GM18511 (cell line): Measurements from ENCODE around the gene KRTAP4-1.
"Not testable (repeated sequence)": the region's sequence is repeated elsewhere in the genome, so short reads cannot be mapped to it uniquely, and the experiment has no call there.

ENCODE experiments used
- ATAC-seq: cut with Tn5 transposase; IDR thresholded peaks from one replicate; pipeline ENCODE4 v1.9.1; 2021; ENCODE audit warnings: mild to moderate bottlenecking, moderate library complexity; ENCODE audit not compliant: unreplicated experiment

Gene KRTAP4-1

DNA sequence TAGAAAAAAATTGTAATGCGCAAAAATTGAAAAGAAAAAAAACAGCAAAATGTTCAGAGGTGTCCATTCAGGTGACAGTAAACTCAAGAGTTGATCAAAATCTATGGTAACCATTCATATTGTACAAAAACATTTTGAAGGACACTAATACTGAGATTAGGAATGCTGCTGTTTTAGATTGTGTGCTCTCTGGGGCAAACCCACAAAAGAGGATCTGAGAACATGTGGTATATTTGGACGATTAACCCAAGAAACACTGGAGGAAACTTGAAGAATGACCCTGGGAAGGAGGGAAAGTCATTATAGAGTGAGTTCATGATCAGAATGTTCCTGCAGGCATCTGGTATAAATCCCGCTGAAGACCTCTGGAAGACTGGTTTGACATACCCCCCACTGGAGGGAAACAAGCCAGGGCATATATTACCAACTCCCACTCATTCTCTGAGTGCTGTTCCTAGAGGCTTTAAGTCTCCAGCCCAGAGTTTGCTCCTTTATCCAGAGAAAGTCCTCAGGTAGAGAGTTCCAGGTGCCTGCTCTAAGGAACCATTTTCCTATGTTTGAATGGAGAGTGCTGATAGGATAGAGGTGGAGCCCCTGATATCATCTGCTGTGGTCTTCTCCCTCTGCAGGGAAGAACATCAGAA lies 7.8 kb downstream of the KRTAP4-1 start:
- ATAC-seq: no peak

DNA sequence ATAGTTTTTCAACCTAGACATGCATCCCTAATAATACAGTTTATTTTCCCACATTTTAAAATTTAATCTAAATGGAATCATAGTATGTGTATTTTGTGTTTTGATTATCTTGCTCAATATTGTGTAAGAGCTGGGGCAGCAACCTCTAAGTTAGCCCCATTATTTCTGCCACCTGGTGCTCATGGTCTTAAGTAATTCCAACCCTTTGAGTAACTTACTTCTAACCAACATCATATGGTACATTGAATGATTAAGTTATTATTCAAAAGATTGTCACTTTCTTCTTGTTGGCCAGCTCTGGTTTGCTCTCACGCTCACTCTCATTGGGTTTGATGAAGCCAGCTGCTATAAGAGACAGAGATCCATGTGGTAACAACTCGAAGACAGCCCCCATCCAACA lies 12.8 kb downstream of the KRTAP4-1 start:
- no peak for ATAC-seq

DNA sequence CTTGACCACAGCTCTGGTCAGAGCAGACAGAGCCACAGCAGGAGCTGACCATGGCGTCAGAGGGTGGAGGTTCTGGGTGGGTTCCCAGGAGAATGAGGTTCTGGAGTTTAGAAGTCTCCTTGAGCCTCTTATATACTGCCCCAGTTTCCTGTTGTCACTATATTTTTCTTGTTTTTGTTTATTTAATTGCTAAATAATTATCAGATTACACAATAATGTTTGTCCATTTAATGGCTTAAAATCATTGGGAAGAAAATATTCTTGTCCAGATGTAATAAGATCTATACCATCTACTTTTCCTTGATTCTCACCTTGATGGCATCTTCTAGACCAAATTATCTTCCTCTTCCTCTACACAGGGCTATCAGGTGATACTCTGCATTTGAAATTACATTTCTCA lies 16.6 kb downstream of the KRTAP4-1 start, which contains the start of gene KRTAP4-3:
TSS of gene KRTAP4-3 (minus strand) at position 101 of the 400 bp plus-strand sequence. CDS start at position 52, 49 bp downstream.
- ATAC-seq: no peak

DNA sequence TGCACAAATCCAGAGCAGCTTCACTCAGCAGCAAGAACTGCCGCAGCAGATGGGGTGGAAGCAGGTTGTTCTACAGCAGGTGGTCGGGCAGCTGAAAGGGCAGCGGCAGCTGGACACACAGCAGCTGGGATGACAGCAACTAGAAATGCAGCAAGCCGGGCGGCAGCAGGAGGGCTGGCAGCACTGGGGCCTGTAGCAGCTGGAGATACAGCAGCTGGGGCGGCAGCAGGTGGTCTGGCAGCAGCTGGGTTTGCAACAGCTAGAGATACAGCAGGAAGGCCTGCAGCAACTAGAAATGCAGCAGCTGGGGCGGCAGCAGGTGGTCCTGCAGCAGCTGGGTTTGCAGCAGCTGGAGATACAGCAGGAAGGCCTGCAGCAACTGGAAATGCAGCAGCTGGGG lies 17.1 kb downstream of the KRTAP4-1 start:
- no peak for ATAC-seq

DNA sequence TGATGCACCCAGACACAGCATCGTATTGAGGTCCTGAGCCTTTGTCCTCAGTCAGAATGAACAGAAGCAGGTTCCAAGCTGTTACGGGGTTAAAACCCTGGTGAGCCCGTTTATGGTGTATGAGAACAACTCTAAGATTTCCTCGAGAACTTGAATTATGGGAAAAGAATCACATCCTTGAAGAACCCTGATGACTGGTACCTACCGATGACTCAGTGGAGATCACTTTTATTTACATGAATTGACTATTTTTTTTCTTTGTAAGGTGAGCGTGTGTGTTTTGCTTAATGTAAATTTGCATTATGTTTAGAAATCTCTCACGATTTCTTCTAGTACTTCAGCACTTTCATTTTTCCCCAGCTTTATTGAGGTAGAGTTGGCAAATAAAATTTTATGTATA lies 20.9 kb downstream of the KRTAP4-1 start:
- no peak for ATAC-seq

DNA sequence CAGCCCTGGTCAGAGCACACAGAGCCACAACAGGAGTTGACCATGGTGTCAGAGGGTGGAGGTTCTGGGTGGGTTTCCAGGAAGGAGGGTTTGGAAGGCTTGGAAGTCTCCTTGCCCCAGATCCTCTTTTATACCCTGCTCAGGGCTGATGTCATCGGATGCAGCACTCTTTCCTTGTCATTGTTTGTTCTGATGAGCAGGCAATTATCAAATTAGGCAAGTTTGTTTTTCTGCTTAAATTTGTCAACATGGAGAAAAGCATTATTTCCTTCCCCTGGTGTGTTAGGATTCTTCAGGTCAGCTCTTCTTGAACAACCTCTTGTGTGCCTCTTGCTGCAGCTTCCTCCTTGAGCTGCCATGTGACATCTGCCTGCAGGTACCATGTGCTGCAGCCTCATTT lies 24.1 kb downstream of the KRTAP4-1 start, which contains the start of gene KRTAP4-4:
TSS of gene KRTAP4-4 (minus strand) at position 101 of the 400 bp plus-strand sequence. CDS start at position 44, 57 bp downstream.
- ATAC-seq: no peak

DNA sequence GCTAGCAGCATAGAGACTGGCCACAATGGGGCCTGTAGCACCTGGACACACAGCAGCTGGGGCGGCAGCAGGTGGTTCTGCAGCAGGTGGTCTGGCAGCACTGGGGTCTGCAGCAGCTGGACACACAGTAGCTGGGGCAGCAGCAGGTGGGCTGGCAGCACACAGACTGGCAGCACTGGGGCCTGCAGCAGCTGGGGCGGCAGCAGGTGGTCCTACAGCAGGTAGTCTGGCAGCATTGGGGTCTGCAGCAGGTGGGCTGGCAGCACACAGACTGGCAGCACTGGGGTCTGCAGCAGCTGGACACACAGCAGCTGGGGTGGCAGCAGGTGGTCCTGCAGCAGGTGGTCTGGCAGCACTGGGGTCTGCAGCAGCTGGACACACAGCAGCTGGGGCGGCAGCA lies 24.5 kb downstream of the KRTAP4-1 start:
- not testable (repeated sequence) for ATAC-seq

DNA sequence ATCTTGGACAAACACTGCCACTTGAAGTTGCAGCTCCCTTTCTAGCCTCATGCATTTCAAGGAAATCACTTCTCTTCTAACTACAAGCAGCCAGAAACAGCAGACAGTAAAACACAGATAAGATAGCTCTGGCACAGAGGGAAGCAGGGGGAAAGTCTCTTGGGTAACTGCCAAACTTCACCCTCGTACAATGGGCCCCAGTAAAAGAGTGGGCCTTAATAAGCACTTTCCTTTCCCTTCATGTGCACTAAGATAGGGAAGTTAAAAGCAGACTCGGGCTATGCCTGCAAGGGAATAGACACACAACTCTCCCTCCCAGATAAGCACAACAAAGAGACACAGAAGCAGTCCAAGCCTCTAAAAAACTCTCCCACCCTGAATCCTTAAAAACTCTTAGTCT lies 30.9 kb downstream of the KRTAP4-1 start:
- ATAC-seq: no peak

DNA sequence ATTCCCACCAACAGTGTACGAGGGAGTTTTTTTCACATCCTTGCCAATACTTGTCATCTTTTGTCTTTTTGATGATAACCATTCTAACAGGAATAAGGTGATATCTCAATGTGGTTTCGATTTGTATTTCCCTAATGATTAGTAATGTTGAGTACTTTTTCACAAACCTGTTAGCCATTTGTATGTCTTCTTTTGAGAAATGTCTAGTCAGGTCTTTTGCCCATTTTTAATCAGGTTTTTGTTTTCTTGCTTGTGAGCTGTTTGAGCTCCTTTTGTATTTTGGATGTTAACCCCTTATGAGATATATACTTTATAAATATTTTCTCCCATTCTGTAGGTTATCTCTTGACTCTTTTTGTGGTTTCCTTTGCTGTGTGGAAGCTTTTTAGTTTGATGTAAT lies 33.2 kb downstream of the KRTAP4-1 start:
- no peak for ATAC-seq

DNA sequence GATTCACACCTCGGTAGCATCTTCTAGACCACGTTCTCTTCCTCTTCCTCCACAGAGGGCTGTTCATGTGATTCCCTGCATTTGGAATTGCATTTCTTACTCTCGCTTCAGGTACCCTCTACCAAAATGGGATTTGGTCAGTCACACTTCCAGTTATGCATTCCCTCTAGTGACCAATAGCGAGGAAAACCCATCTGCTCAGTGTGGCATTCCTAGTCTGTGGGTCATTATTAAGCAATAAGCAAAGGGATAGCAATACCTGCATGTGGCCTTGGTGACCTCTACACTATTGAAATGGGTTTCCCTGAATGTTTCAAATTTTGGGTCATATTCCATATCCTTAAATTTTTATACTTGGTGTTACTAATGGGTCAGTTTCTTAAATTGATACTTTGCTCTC lies 34.7 kb downstream of the KRTAP4-1 start:
- no peak for ATAC-seq

DNA sequence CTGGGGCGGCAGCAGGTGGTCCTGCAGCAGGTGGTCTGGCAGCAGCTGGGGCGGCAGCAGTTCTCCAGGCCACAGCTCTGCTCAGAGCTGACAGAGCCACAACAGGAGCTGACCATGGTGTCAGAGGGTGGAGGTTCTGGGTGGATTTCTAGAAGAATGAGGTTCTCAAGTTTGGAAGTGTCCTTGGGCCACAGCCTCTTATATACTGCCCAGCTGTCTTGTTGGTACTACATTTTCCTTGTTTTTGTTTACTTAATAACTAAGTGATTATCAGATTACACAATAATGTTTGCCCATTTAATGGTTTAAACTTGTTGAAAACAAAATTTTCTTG lies 35.1 kb downstream of the KRTAP4-1 start, which contains the start of gene KRTAP4-5:
TSS of gene KRTAP4-5 (minus strand) at position 174 of the 334 bp plus-strand sequence. CDS start at position 116, 58 bp downstream.
- ATAC-seq: no peak

DNA sequence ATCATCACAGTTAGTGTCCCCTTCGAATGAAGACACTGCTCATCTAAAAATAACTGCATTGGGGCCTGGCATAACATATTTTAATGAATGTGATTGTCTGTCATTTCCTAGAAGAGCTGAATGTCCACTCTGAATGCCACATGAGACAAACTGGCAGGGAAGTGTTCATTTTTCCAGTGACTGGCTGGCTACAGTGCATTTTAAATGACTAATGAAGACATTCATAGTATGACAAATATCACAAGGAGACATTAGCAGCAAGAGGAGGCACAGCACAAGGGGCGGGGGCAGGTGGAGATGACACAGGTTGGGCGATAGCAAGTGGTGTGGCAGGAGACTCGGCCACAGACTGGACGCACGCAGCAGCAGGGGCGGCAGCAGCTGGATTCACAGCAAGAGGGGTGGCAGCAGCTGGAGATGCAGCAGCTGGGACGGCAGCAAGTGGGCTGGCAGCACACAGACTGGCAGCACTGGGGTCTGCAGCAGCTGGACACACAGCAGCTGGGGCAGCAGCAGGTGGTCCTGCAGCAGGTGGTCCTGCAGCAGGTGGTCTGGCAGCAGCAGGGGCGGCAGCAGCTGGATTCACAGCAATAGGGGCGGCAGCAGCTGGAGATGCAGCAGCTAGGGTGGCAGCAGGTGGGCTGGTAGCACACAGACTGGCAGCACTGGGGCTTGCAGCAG lies 35.6 kb downstream of the KRTAP4-1 start:
- not testable (repeated sequence) for ATAC-seq

DNA sequence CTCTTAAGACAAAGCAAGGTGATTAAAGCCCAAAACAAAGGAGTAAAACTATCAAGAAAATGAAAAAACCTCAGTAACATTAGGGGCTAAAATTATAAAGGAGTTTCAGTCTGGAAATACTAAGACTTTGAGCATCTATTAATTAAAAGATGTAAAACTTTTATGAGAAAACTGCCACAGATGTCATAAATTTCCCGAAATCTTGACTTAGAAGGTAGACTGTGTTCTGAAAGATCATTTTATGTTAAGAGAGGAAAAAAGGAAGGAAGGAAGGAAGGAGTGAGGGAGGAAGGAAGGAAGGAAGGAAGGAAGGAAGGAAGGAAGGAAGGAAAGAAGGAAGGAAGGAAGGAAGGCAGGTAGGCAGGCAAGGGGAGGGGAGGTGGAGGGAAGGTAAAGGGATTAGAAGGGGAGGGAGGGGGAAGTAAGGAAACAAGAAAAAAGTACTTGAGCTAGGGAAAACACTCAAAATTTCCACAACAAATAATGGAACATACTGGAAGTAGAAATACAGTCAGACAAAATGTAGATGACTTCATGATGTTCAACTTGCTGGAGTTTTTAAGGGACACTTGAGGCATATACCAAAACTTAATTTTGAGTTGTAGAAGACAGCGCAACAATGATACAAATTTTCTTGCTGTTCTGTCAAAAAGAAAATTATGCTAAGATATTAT lies 37.0 kb downstream of the KRTAP4-1 start:
- no peak for ATAC-seq

DNA sequence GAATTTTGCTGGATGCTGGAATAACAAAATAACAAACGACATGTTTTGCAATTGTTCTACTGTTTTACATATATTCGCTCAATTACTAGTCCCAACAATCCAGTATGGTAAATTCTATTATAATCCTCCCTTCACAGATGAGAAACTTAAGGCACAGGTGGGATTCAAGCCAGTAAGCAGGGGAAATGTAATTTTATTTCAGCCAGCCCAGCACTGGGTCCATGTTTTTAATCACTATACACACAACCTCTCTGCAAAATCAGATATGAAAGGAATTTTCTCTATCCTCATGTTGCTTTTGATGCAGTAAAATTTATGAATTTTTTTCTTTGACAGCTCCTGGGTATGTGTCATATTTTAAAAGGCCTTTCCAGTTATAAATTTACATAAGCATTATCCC lies 39.5 kb downstream of the KRTAP4-1 start:
- no peak for ATAC-seq

DNA sequence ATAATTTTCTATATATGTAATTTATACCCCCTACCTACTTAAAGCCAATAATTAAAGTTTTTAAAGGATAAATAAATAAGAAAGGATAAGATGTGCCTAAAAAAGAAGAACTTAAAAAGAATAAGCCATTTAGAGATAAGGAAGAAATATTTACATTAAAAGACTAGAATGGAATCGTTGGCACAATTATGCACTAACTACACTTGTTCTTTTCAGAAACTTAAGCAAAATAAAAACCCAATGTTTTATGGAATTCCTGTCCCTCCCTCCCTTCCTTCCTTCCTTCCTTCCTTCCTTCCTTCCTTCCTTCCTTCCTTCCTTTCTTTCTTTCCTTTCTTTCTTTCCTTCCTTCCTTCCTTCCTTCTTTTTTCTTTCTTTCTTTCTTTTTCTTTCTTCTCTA lies 39.9 kb downstream of the KRTAP4-1 start:
- no peak for ATAC-seq

DNA sequence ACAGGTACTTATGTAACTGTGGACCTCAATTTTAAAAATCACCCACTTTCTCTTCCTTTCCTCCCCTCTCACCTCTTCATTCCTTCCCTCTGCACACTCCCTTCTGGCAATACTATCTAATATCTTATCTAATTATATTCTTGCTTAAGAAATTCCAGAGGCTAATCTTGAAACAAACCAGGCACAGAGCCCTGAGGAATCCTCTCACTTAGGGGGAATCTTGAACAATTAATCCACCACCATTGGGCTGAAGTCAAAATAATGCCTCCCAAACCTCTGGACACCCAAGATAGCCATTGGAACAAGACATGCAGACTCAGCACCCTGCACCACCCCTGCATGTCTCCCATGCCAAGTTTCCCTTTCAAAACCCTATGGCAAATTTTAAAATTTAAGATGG lies 43.4 kb downstream of the KRTAP4-1 start:
- ATAC-seq: no peak

DNA sequence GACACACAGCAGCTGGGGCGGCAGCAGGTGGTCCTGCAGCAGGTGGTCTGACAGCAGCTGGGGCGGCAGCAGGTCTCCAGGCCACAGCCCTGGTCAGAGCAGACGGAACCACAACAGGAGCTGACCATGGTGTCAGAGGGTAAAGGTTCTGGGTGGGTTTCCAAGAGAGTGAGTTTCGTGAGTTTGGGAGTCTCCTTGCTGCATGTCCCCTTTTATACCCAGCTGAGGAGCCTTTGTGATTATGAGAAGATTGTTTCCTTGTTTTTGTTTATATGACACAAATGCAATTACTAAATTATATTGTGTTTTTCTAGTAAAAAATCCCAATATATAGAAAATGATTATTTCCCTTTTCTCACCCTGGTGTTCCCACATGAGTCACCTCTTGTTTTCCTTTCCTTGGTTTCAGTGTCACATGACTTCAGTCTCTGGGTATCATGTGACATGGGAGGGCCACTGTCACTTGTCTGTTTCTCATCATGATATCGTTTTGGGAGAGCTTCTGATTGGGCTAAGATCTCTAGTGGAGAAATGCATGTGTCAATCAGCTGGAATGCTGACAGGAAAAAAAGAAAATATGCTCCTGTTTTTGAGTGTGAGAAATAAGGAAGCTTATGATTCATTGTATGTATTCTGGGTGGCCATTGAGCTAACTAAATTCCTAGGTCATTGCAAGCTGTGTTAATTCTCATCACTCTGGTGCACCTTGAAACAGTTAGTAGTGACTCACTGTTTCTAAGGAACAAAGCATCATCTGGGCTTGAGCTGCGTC lies 44.2 kb downstream of the KRTAP4-1 start, which contains the start of gene KRTAP4-6:
TSS of gene KRTAP4-6 (minus strand) at position 185 of the 772 bp plus-strand sequence. CDS start at position 128, 57 bp downstream.
- no peak for ATAC-seq

DNA sequence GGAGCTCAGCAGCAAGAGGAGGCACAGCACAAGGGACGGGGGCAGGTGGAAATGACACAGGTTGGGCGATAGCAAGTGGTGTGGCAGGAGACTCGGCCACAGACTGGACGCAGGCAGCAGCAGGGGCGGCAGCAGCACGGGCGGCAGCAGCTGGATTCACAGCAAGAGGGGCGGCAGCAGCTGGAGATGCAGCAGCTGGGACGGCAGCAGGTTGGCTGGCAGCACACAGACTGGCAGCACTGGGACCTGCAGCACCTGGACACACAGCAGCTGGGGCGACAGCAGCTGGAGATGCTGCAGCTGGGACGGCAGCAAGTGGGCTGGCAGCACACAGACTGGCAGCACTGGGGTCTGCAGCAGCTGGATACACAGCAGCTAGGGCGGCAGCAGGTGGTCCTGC lies 44.8 kb downstream of the KRTAP4-1 start:
- not testable (repeated sequence) for ATAC-seq
